GM18870 (cell line): Measurements from ENCODE around the gene TUBGCP6.
"Not testable (repeated sequence)": the region's sequence is repeated elsewhere in the genome, so short reads cannot be mapped to it uniquely, and the experiment has no call there.

Experiments used
- ATAC-seq: cut with Tn5 transposase; IDR thresholded peaks from one replicate; pipeline ENCODE4 v1.9.1; 2021; ENCODE audit warnings: moderate library complexity; ENCODE audit not compliant: unreplicated experiment

TUBGCP6 gene

GRCh38 chr22:50171965-50172421 lies 72.8 kb downstream of the TUBGCP6 start:
- ATAC-seq, result no peak

DNA sequence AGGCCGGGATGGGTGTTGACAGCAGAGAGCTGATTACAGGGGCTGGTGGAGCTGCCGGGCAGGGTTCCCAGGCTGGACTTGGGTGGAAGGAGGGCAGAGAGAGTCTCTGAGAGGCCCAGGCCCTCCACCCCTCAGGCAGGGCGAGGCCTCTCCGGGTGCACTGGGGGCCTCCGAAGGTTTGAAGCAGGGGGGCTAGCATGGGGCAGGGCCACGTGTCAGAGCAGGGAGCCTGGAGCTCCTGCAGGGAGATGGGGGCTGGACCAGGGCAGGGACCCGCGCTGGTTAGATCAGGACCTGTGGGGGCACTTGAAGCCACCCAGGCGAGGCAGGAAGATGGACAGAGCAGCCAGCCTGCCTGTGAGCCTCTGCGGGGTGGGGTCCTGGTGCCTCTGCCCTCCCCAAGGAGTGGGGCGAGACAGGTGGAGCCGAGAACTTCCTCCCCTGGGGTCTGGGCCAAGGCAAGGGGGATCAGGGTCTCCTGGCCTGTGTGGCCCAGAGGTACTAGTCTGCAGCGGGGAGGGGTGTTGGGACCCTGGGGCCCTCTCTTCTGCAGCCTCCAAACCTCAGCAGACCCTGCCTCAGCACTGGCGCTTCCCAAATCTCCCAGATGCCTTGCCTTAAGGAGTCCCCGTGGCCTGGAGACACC lies 73.4 kb downstream of the TUBGCP6 start:
- ATAC-seq, result no peak

DNA sequence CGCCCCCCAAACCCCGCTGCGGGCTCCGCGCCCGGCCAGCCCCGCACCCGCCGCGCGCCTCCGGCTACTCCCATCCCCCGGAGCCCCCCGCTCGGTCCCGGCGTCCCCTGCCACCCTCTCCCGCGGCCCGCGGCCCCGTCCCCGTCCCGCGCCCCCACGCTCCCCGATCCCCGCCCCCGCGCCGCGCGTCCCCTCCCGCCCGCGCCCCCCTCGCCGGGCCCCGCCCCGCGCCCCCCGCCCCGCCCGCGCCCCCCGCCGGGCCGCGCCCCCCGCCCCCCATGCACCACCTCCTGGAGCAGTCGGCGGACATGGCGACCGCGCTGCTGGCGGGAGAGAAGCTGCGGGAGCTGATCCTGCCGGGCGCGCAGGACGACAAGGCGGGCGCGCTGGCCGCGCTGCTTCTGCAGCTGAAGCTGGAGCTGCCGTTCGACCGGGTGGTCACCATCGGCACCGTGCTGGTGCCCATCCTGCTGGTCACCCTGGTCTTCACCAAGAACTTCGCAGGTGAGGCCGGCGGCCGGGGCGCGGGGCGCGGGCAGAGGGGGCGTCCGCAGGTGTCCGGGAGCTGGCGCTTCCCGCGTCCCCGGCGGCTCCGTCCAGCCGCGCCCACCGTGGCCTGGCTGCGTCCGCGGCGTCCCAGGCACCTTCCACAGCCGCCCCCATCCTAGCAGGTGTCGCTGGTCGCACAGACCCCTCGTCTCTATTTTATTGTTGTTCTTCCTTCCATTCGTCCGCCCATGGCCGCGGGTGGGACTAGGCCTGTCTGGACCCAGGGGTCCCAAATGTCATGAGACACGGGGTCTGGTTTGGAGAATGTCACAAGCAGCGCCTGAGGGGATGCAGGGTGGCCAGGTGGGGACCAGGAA lies 74.1 kb downstream of the TUBGCP6 start, which contains the start of gene PANX2:
TSS of gene PANX2 (plus strand) at position 279 of the 866 bp plus-strand sequence. CDS start at position 279, 0 bp downstream.
- no peak for ATAC-seq

DNA sequence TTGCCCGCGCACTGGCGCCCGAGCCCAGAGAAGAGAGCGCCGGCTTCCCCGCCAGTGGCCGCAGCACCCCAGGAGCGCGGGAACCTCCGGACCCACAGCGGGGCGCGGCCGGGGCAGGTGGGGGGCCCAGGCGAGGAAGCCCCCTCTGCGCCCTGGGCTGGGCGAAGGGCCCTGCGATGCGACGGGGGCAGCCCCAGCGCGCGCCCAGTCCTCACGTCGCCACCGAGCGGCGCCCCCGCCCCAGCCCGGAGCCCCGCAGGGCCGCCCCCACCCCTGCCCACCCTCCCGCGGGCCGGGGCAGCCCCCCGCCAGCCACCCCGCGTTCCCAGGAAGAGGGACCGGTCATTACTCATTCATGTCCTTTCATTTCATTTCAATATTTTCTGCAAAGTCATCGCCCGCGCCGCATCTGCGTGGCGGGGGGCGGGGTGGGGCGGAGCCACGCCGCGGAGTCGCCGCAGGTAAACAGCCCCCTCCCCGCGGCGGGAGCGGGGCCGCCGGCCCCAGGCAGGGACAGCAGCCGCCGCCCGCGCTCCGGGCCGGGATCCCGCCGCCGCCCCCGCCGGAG lies 75.0 kb downstream of the TUBGCP6 start:
- no peak for ATAC-seq

DNA sequence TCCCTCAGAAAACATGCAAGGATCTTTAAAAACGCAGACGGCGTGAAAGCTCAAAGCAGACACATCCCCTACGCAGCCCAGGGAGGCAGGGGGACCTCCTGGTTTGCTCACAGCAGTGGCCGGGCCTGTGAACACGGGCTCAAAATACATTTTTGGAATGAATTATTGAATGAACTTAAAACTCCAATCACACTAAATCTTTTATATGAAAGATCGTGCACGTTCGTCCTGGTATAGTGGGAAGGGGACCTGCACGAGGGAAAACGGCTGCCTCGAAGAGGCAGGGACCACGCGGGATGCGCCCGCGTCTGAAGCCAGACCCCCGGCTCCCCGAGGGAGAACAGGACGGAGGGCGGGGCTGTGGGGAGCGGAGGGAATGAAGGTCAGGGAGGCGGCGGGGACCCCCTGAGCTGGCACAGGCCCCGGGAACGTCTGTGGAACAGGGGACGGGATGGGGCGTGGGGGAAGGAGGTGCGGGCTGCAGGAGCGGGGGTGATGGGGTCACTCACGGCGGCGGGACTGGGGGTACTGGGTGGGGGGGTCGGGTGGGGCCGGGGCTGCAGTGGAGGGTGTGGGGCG lies 75.6 kb downstream of the TUBGCP6 start:
- ATAC-seq, result no peak

GRCh38 chr22:50168490-50169180 lies 76.2 kb downstream of the TUBGCP6 start:
- ATAC-seq, result not testable (repeated sequence)

GRCh38 chr22:50167689-50168489 lies 76.9 kb downstream of the TUBGCP6 start:
- ATAC-seq, result no peak
